HG02970 (cell line): ENCODE results near the gene PKHD1.

ENCODE experiments used
- ATAC-seq: cut with Tn5 transposase; IDR thresholded peaks from one replicate; pipeline ENCODE4 v1.9.1; 2021; ENCODE audit warnings: mild to moderate bottlenecking, moderate library complexity, moderate number of reproducible peaks; ENCODE audit not compliant: unreplicated experiment, low FRiP score

Gene PKHD1

GRCh38 chr6:51817832-51818231, 269.6 kb downstream of the PKHD1 start:
- ATAC-seq: no peak

GRCh38 chr6:51814418-51814817, 273.0 kb downstream of the PKHD1 start:
- no peak for ATAC-seq

- ATAC-seq: no peak
Observed at GRCh38 chr6:51813904-51814303, 273.5 kb downstream of the PKHD1 start.

- no peak for ATAC-seq
Observed at GRCh38 chr6:51812231-51812630, 275.2 kb downstream of the PKHD1 start.

GRCh38 chr6:51805517-51805916, 281.9 kb downstream of the PKHD1 start:
- no peak for ATAC-seq

GRCh38 chr6:51800603-51801002, 286.8 kb downstream of the PKHD1 start:
- ATAC-seq: no peak

GRCh38 chr6:51793393-51793792, 294.0 kb downstream of the PKHD1 start:
- ATAC-seq: no peak

GRCh38 chr6:51792273-51793030, 295.0 kb downstream of the PKHD1 start:
- no peak for ATAC-seq

GRCh38 chr6:51790946-51791345, 296.5 kb downstream of the PKHD1 start:
- no peak for ATAC-seq

GRCh38 chr6:51788121-51788520, 299.3 kb downstream of the PKHD1 start:
- ATAC-seq: no peak

- ATAC-seq: no peak
Observed at GRCh38 chr6:51778666-51779065, 308.7 kb downstream of the PKHD1 start.

- ATAC-seq: no peak
Observed at GRCh38 chr6:51777618-51778017, 309.8 kb downstream of the PKHD1 start.

GRCh38 chr6:51775942-51776860, 311.2 kb downstream of the PKHD1 start:
- ATAC-seq: no peak

GRCh38 chr6:51768087-51768486, 319.3 kb downstream of the PKHD1 start:
- ATAC-seq: no peak

GRCh38 chr6:51765230-51765629, 322.2 kb downstream of the PKHD1 start:
- no peak for ATAC-seq

- ATAC-seq: no peak
Observed at GRCh38 chr6:51753635-51754034, 333.8 kb downstream of the PKHD1 start.

GRCh38 chr6:51743999-51744398, 343.4 kb downstream of the PKHD1 start:
- ATAC-seq: no peak

- no peak for ATAC-seq
Observed at GRCh38 chr6:51740658-51741057, 346.8 kb downstream of the PKHD1 start.

GRCh38 chr6:51738614-51739013, 348.8 kb downstream of the PKHD1 start:
- no peak for ATAC-seq

- no peak for ATAC-seq
Observed at GRCh38 chr6:51737580-51738360, 349.6 kb downstream of the PKHD1 start.

- ATAC-seq: no peak
Observed at GRCh38 chr6:51725155-51725554, 362.3 kb downstream of the PKHD1 start.
